Neural progenitor cell (in vitro differentiated cells): Measurements from ENCODE around the gene ABHD1.

Source experiments
- CTCF ChIP-seq: fragments of 200-600 bp; sonication (generic); IDR thresholded peaks from 2 replicates; pipeline ENCODE4 v1.5.1; 2017; ENCODE audit warnings: antibody characterized with exemption, mild to moderate bottlenecking
- EZH2phosphoT487 ChIP-seq: fragments of 200-600 bp; sonication (generic); IDR thresholded peaks from 2 replicates; pipeline ENCODE4 v1.6.1; 2017; ENCODE audit warnings: antibody characterized with exemption

- peak; percentile 54 for TF ChIP-seq CTCF
- no peak for TF ChIP-seq EZH2phosphoT487
Measured at GRCh38 chr2:27133905-27134780, 10.5 kb downstream of the ABHD1 start, which contains the start of gene PREB.
